ENCODE measurements around the gene CD4. TPM values are rescaled to one million over a fixed set of nuclear protein-coding genes. Genes with fewer than 3 reads are reported as not detected.

The CD4 gene
- total RNA-seq, 1 experiment from 2014 or later, result 0.92 TPM

DNA sequence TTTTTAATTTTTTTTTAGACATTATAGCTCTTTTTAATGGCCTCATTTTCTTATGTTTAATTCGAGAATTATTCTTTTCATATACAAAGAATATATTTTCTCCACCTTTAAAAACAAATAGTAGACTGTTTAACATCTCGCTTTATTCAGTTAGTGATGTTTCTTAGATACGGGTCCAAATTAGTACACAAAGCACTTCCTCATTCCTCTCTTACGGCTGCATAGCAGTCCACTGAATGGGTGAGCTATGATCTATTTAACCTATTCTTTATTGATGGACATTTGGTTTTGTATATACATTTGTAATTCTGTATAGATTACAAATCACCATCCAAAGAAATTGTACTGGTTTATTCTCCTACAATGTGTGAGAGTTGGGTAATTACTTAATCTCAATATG, 24.0 kb downstream of the CD4 start:
- DNase-seq (ENCODE audit: low read depth), result no peak

DNA sequence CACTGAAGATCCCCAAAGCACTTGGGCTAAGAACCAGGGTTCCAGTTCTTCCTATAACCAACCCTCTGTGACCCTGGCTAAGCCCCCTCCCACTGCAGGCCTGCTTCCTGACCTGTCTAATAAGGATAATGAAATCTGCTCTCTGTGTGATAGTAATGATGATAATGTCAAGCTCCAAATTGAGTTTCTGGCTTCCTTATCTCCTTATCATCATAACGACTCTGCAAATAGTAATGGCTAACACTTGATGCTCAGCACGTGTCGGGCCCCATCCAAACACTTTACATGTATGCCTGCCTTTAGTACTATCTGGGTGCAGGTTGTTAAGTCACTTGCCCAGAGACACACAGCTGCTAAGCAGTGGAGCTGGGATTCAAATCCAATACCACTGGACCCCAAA, 27.3 kb downstream of the CD4 start:
- no peak for DNase-seq (ENCODE audit: low read depth)

DNA sequence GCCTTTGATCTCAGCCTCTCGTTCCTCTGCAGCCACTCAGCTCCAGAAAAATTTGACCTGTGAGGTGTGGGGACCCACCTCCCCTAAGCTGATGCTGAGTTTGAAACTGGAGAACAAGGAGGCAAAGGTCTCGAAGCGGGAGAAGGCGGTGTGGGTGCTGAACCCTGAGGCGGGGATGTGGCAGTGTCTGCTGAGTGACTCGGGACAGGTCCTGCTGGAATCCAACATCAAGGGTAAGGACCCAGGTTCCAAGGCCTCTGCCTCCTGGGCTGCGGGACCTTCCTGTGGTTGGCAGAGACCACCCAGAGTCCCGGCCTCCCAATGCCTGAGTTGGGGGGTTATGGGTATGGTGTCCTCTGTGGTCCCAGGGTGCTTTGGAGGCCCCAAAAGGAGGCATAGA, 27.8 kb downstream of the CD4 start:
- no peak for DNase-seq (ENCODE audit: low read depth)

DNA sequence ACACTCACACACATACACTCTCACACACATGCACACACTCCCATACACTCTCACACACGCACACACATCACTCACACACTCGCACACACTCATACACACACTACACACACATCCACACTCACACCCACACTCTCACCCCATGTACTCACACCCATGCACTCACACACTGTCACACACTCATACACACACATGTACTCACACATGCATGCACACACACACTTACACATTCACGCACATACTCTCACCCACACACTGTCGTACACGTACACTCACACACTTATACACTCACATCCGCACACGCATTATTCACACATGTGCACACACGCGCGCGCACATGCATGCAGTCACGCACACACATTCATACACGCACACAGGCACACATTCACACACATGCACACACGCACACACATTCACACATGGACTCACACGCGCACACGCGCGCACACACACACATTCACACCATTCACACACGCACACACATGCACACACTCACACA, 28.4 kb downstream of the CD4 start:
- DNase-seq (ENCODE audit: low read depth), result no peak

DNA sequence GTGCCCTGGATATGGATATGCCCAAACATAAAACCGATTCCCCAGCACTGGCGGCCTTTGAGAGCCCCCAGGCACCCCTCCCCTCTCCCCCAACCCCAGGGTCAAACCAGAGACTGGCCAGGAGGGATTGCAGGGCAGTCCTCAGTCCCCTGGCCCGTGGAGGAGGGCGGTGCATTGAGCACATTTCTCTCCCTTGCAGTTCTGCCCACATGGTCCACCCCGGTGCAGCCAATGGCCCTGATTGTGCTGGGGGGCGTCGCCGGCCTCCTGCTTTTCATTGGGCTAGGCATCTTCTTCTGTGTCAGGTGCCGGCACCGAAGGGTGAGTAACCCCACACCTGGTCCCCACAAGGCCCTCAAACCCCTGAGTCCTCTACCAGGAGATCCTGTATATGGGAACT, 28.9 kb downstream of the CD4 start:
- DNase-seq (ENCODE audit: low read depth), result no peak

DNA sequence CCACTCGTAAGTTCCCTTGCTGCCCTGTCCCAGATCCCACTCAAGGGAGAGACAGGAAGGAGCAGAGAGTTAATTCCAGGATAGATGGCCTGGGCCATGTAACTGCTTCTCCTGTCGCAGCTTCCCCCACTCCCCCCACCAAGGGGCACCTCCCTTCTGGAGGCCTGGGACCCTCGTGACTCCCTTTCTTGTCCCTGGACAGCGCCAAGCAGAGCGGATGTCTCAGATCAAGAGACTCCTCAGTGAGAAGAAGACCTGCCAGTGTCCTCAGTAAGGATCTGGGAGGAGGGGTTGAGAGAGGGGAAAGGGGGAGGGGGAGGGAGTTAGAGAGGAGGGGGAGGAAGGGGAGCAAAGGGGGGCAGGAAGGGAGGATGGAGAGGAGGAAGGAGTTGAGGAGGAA, 29.3 kb downstream of the CD4 start:
- DNase-seq (ENCODE audit: low read depth), result no peak

DNA sequence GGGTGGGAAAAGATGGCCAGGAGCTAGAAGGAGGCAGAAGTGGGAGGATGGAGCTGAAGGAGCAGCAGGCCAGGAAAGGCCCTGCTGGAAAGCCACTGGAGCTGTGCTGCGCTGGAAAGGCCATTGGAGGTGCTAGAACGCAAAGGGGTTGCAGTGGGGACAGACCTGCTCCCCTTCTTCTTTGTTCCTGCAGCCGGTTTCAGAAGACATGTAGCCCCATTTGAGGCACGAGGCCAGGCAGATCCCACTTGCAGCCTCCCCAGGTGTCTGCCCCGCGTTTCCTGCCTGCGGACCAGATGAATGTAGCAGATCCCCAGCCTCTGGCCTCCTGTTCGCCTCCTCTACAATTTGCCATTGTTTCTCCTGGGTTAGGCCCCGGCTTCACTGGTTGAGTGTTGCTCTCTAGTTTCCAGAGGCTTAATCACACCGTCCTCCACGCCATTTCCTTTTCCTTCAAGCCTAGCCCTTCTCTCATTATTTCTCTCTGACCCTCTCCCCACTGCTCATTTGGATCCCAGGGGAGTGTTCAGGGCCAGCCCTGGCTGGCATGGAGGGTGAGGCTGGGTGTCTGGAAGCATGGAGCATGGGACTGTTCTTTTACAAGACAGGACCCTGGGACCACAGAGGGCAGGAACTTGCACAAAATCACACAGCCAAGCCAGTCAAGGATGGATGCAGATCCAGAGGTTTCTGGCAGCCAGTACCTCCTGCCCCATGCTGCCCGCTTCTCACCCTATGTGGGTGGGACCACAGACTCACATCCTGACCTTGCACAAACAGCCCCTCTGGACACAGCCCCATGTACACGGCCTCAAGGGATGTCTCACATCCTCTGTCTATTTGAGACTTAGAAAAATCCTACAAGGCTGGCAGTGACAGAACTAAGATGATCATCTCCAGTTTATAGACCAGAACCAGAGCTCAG, 30.0 kb downstream of the CD4 start:
- no peak for DNase-seq (ENCODE audit: low read depth)

DNA sequence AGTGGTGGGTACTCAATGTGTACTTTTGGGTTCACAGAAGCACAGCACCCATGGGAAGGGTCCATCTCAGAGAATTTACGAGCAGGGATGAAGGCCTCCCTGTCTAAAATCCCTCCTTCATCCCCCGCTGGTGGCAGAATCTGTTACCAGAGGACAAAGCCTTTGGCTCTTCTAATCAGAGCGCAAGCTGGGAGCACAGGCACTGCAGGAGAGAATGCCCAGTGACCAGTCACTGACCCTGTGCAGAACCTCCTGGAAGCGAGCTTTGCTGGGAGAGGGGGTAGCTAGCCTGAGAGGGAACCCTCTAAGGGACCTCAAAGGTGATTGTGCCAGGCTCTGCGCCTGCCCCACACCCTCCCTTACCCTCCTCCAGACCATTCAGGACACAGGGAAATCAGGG, 30.8 kb downstream of the CD4 start:
- no peak for DNase-seq (ENCODE audit: low read depth)

DNA sequence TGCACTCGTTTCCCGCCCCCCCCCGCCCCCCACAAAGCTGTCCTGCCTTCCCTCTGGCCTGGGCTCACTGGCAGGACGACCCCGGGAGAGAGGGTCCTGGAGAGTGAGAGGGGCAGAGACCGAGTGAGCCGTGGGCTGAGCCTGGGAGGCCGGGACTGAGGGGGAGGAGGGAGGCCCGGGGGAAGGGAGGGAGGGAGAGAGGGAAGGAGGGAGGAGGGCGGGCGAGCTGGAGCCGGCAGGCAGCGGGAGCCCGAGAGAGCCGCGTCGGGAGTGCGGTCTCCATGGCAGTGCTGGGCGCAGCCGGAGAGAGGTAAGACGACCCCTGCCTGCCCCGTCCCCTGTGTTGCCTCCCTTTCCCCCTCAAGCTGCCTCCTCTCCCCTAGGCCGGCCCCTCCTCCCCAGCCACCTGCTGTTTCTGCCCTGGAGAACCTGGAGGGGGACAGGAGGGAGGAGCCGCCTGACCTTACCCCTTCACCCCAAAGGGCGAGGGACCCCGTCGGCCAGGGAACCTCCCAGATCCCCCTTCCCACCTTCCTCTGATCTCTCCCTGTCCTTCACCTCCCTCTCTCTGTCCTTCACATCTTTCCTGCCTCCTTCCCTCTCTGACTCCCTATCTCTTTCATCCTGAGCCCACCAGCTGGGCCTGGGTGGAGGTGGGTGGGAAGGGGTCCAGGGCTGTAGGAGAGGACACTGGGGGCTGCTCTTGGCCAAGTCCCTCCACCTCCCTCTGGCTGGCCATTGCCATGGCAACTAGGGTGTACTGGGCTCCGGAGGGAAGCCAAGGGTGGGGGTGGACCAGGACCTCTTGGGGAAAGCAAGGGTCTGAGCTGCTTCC, 32.5 kb downstream of the CD4 start, which contains the start of gene GPR162:
Gene GPR162, plus strand, starts transcription at position 231 of the 835 bp plus-strand sequence. CDS start 2,078 bp downstream, outside the sequence.
- peak; percentile 21 for DNase-seq (ENCODE audit: low read depth)

DNA sequence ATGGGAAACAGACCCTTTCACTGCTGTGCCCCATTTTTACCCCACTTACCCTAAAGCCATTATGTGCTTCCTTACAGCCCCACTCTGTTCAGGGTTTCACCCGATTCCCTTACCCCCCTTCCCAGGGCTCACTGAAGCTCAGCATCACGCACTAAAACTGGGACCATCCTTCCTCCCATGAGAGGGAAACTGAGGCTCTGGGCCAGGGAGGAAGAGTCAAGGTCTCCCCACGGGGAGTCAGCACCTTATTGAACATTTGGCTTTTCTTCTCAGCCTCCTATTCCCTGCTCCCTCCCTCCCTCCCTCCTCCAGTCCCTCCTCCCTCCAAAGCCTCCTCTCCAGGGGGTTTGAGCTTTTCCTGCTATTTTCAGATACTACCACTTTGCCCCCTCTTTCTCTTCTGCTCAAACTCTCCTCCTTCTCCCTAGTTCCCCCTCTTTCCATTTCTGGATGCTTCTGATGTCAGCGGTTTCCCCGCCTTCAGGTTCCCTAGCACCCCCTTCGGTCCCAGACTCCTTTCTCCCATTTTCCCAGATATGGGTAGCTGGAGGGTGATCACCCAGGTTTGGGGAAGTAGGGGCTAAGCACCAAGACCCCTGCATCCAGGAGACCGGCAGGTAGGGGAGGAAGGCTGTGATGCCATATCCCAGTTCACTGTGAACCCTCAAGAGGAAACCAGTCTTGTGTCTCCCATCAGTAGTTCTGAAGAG, 33.3 kb downstream of the CD4 start:
- DNase-seq (ENCODE audit: low read depth), result no peak

DNA sequence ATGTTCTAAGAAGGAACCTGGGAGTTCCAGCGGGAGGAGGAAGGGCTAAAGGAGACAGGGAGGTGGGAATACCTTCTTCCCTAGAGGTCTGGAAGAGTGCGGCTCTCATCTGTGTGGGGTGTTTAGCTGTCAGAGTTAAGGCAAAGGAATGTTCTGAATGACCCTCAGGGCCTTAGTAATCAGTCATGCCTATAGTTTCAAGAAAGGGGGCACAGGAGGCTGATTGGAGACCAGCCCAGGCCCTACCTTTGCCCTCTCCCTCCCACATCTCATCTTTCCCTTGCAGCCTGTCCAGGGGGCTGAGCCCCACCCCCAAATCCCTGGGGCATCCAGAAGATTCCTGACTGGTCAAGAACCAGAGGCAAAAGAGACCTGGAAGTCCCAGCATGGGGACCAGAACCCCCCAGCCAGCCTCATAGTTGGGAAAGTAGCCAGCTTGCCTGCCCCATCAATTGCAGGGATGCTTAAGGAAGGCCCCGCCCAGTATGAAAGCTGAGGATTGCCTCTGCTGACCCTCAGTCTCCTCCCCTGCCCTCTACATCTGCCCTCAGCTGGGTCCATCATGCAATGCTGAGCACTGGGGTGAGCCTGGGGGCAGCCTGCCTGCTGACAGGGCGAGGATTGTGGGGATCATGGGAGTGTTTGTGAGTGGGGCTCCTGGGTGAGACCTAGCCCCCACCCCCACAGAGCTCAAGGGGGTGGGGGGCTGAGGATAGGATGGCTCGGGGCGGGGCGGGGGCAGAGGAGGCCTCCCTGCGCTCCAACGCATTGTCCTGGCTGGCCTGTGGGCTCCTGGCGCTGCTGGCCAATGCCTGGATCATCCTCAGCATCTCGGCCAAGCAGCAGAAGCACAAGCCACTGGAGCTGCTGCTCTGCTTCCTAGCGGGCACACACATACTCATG, 34.1 kb downstream of the CD4 start:
- DNase-seq (ENCODE audit: low read depth), result no peak

DNA sequence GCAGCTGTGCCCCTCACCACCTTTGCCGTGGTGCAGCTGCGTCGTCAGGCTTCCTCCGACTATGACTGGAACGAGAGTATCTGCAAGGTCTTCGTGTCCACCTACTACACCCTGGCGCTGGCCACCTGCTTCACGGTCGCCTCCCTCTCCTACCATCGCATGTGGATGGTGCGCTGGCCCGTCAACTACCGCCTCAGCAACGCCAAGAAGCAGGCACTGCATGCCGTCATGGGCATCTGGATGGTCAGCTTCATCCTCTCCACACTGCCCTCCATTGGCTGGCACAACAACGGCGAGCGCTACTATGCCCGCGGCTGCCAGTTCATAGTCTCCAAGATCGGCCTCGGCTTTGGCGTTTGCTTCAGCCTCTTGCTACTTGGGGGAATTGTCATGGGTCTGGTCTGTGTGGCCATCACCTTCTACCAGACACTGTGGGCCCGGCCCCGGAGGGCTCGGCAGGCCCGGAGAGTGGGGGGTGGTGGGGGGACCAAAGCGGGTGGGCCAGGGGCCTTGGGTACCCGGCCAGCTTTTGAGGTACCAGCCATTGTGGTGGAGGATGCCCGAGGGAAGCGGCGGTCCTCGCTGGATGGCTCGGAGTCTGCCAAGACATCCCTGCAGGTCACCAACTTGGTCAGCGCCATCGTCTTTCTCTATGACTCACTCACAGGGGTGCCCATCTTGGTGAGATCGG, 34.9 kb downstream of the CD4 start:
- no peak for DNase-seq (ENCODE audit: low read depth)

DNA sequence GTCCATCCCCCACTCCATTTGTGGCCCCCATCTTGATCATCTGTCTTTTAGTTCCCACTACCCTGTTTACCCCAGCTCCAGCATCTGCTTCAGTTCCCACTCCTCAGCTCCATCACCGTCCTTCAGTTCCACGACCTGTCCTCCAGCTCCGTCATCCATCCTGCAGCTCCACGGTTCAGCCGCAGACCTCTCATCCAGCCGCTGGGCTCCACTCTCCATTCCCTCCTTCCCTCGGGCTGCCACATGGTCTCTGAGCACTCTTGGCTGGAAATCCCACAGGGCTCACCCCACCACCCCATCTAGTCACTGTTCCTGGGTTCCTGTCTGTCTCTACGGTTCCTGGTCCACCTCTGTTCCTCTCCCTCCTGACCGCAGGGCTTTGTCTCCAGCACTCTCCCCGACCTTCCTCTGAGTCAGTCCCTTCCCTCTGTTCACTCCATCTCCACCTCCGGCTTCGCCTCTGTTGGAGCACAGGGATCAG, 35.6 kb downstream of the CD4 start:
- DNase-seq (ENCODE audit: low read depth), result peak; percentile 58

DNA sequence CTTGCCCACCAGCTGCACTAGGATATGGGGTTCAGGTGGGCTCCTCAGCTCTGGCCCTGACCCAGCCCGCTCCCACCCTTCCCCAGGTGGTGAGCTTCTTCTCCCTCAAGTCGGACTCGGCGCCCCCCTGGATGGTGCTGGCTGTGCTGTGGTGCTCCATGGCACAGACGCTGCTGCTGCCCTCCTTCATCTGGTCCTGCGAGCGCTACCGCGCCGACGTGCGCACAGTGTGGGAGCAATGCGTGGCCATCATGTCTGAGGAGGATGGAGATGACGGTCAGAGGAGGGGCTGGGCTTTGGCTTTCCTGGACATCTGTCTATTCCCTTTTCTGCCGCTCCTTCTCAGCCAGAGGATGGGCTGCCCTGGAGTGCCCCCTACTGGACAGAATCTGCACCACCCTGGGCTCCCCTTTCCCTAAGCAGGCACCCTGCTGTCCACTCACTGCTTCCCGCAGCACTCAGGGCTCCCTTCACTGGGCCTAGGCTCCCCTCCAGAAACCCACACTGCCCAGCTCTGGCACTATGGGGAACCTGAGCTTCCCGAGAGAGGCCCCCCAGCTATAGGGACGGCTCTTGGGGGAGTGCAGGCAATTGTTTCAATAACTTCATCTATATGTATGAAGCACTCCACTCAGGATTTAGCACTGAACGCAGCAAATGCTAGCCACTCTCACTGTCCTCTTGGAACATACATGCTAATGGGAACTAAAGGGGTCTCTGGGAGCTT, 36.2 kb downstream of the CD4 start:
- peak; percentile 82 for DNase-seq (ENCODE audit: low read depth)

DNA sequence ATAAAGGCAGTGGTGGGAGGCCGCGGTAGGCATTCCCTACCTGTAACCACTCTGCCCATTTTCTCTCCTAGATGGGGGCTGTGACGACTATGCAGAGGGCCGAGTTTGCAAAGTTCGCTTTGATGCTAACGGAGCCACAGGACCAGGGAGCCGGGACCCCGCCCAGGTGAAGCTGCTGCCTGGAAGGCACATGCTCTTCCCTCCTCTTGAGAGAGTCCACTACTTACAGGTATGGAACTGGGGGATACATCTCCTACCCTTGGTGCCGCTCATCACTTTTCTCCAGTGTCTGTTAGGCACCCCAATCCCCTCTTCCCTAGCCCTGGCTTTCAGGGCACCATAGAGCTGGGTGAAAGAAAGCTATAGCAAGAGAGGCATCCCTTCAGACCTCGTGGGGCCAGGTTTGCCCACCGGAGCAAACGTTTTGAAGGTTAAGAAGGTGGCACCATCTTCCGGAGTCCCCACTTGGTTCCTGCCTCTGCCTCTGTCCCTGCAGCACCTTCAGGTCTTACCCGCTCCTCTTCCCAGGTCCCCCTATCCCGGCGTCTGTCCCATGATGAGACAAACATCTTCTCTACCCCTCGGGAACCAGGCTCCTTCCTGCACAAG, 36.9 kb downstream of the CD4 start:
- DNase-seq (ENCODE audit: low read depth), result no peak

DNA sequence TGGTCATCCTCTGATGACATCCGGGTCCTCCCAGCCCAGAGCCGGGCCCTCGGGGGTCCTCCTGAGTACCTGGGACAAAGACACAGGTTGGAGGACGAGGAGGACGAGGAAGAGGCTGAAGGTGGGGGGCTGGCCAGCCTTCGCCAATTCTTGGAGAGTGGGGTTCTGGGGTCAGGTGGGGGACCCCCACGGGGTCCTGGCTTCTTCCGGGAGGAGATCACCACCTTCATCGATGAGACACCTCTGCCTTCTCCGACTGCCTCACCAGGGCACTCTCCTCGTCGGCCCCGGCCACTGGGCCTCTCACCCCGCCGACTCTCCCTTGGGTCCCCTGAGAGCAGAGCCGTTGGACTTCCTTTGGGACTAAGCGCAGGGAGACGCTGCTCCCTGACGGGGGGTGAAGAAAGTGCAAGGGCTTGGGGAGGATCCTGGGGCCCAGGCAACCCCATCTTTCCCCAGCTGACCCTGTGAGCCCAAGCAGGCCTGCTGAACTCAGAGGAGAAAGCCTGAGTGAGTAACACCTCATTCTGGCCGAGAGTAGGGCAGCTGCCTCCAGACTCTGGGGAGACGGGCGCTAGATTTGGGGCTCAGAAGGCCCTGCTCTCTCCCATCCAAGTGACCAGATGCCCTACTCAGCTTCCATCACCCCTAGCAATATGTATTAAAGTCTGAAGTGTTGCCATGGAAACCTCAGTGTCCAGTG, 37.6 kb downstream of the CD4 start:
- no peak for DNase-seq (ENCODE audit: low read depth)

DNA sequence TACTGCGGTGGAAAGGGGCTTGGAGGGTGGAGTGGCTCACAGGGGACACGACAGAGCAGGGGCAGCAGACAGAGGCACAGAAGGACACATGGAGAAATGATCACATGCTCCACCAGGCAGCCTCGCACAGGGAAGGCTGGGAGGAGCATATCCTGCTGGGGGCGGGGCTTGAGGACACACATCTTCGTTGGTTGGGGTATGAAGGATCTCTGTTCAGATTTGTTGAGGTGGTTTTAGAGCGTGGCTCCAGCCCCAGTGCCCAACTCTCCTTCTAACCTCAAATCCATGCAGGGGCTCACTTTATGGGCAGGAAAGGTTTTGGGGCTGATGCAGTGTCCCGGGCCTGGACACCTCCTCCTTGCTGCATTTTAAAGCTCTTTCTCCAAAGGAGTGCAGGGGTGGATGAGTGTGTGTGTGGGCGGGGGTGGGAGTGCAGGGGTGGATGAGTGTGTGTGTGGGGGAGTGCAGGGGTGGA, 38.1 kb downstream of the CD4 start:
- peak; percentile 84 for DNase-seq (ENCODE audit: low read depth)
